Ishikawa (cell line): Measurements from ENCODE around the gene KDM4B.

Source experiments
- CEBPB ChIP-seq: IDR thresholded peaks from 2 replicates; pipeline ENCODE4 v1.6.1; 2012
- CREB1 ChIP-seq: IDR thresholded peaks from 2 replicates; pipeline ENCODE4 v1.6.1; 2012; ENCODE audit warnings: low read depth
- EGR1 ChIP-seq: IDR thresholded peaks from 2 replicates; pipeline ENCODE4 v1.6.1; 2012
- EP300 ChIP-seq: IDR thresholded peaks from 2 replicates; pipeline ENCODE4 v1.6.1; 2012; ENCODE audit warnings: borderline replicate concordance
- FOXM1 ChIP-seq: IDR thresholded peaks from 2 replicates; pipeline ENCODE4 v1.6.1; 2012; ENCODE audit warnings: low read depth, borderline replicate concordance
- NFIC ChIP-seq: IDR thresholded peaks from 2 replicates; pipeline ENCODE4 v1.6.1; 2012
- RAD21 ChIP-seq: IDR thresholded peaks from 2 replicates; pipeline ENCODE4 v1.6.1; 2012; ENCODE audit warnings: low read depth
- TAF1 ChIP-seq: IDR thresholded peaks from 2 replicates; pipeline ENCODE4 v1.6.1; 2012; ENCODE audit warnings: low read depth, mild to moderate bottlenecking
- TCF12 ChIP-seq: IDR thresholded peaks from 2 replicates; pipeline ENCODE4 v1.6.1; 2012; ENCODE audit warnings: low read depth
- TEAD4 ChIP-seq: IDR thresholded peaks from 2 replicates; pipeline ENCODE4 v1.6.1; 2012
- YY1 ChIP-seq: IDR thresholded peaks from 2 replicates; pipeline ENCODE4 v1.6.1; 2012; ENCODE audit warnings: low read depth
- ZBTB7A ChIP-seq: IDR thresholded peaks from 2 replicates; pipeline ENCODE4 v1.6.1; 2012; ENCODE audit warnings: low read depth
- TF ChIP-seq, protein P1 (sequence below): IDR thresholded peaks from 2 replicates; pipeline ENCODE4 v1.6.1; 2012; ENCODE audit warnings: low read depth, mild to moderate bottlenecking
- TF ChIP-seq, protein P2 (sequence below): IDR thresholded peaks from 2 replicates; pipeline ENCODE4 v1.6.1; 2012
- TF ChIP-seq, protein P3 (sequence below): IDR thresholded peaks from 2 replicates; pipeline ENCODE4 v1.6.1; 2012

The KDM4B gene

GRCh38 chr19:5094768-5095567 lies 126.1 kb downstream of the KDM4B start:
- TF ChIP-seq YY1 = no peak
- no peak for TF ChIP-seq EGR1
- no peak for TF ChIP-seq EP300
- TF ChIP-seq, protein P1, sequence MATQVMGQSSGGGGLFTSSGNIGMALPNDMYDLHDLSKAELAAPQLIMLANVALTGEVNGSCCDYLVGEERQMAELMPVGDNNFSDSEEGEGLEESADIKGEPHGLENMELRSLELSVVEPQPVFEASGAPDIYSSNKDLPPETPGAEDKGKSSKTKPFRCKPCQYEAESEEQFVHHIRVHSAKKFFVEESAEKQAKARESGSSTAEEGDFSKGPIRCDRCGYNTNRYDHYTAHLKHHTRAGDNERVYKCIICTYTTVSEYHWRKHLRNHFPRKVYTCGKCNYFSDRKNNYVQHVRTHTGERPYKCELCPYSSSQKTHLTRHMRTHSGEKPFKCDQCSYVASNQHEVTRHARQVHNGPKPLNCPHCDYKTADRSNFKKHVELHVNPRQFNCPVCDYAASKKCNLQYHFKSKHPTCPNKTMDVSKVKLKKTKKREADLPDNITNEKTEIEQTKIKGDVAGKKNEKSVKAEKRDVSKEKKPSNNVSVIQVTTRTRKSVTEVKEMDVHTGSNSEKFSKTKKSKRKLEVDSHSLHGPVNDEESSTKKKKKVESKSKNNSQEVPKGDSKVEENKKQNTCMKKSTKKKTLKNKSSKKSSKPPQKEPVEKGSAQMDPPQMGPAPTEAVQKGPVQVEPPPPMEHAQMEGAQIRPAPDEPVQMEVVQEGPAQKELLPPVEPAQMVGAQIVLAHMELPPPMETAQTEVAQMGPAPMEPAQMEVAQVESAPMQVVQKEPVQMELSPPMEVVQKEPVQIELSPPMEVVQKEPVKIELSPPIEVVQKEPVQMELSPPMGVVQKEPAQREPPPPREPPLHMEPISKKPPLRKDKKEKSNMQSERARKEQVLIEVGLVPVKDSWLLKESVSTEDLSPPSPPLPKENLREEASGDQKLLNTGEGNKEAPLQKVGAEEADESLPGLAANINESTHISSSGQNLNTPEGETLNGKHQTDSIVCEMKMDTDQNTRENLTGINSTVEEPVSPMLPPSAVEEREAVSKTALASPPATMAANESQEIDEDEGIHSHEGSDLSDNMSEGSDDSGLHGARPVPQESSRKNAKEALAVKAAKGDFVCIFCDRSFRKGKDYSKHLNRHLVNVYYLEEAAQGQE = no peak
- TF ChIP-seq, protein P2, sequence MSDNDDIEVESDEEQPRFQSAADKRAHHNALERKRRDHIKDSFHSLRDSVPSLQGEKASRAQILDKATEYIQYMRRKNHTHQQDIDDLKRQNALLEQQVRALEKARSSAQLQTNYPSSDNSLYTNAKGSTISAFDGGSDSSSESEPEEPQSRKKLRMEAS = no peak
- TF ChIP-seq TCF12 = no peak
- no peak for TF ChIP-seq RAD21
- TF ChIP-seq NFIC = no peak
- no peak for TF ChIP-seq FOXM1
- no peak for TF ChIP-seq TEAD4
- TF ChIP-seq TAF1 = no peak
- TF ChIP-seq CREB1 = no peak
- TF ChIP-seq, protein P3, sequence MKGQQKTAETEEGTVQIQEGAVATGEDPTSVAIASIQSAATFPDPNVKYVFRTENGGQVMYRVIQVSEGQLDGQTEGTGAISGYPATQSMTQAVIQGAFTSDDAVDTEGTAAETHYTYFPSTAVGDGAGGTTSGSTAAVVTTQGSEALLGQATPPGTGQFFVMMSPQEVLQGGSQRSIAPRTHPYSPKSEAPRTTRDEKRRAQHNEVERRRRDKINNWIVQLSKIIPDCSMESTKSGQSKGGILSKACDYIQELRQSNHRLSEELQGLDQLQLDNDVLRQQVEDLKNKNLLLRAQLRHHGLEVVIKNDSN = no peak
- no peak for TF ChIP-seq ZBTB7A
- no peak for TF ChIP-seq CEBPB

DNA sequence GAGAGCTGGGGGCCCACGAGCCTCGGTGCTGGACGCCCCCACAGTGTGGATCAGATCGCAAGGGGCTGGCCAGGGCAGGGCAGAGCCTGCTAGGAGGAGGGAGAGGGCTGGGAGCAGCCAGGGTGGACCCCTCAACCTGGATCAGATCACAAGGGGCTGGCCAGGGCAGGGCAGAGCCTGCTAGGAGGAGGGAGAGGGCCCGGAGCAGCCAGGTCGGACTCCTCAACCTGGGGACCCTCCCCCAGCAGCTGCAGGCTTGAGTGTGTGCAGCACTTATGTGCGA lies 126.6 kb downstream of the KDM4B start:
- TF ChIP-seq RAD21 = no peak
- no peak for TF ChIP-seq TAF1
- no peak for TF ChIP-seq YY1
- no peak for TF ChIP-seq FOXM1
- TF ChIP-seq EP300 = no peak
- TF ChIP-seq, protein P2 = no peak
- TF ChIP-seq TCF12 = no peak
- TF ChIP-seq CREB1 = no peak
- no peak for TF ChIP-seq NFIC
- TF ChIP-seq ZBTB7A = no peak
- TF ChIP-seq TEAD4 = no peak
- TF ChIP-seq, protein P1 = no peak
- no peak for TF ChIP-seq EGR1
- TF ChIP-seq CEBPB = no peak
- TF ChIP-seq, protein P3 = no peak

- TF ChIP-seq TAF1 = no peak
- TF ChIP-seq CEBPB = no peak
- no peak for TF ChIP-seq NFIC
- no peak for TF ChIP-seq RAD21
- no peak for TF ChIP-seq YY1
- TF ChIP-seq EP300 = no peak
- TF ChIP-seq TCF12 = no peak
- TF ChIP-seq, protein P1 = no peak
Measured at GRCh38 chr19:5096536-5096935, 127.6 kb downstream of the KDM4B start.

- TF ChIP-seq, protein P2 = no peak
- TF ChIP-seq TEAD4 (no peak), ZBTB7A (no peak), FOXM1 (no peak), RAD21 (no peak), CEBPB (no peak), CREB1 (no peak), TAF1 (no peak), EP300 (no peak), NFIC (no peak), YY1 (no peak)
- TF ChIP-seq, protein P3 = no peak
- TF ChIP-seq, protein P1 = no peak
Measured at GRCh38 chr19:5097331-5097930, 128.5 kb downstream of the KDM4B start.
